ENCODE results near the gene RAMP3. TPM values are rescaled to one million over a fixed set of nuclear protein-coding genes. Genes with fewer than 3 reads are reported as not detected.

Gene RAMP3
- polyA plus RNA-seq, 1 donor (not counting 4 experiments of a cell fraction or from before 2014, with no cell fraction given), result not detected

- FAIRE-seq (no peak), DNase-seq (ENCODE audit: low read depth, low spot score) (no peak)
- H3K9ac ChIP-seq (ENCODE audit: control insufficient read depth, extremely low read depth, insufficient read depth, low read length), result no peak overlapping the region
- peaks cover 5% of the 10 kb centered on the region for H3K27me3 ChIP-seq (ENCODE audit: control insufficient read depth, extremely low read depth, insufficient read depth, low read length)
- no peaks in the 10 kb centered on the region for H3K79me2 ChIP-seq (ENCODE audit: control insufficient read depth, insufficient read depth, low read length)
- no peaks in the 10 kb centered on the region for H3K4me1 ChIP-seq (ENCODE audit: control insufficient read depth, extremely low read depth, insufficient read depth, low read length)
- no peaks in the 10 kb centered on the region for H3K9me3 ChIP-seq (ENCODE audit: control insufficient read depth, low read depth, low read length)
- H3K36me3 ChIP-seq (ENCODE audit: control insufficient read depth in 2 of 2, extremely low read depth in 1 of 2, insufficient read depth in 2 of 2, low read length in 2 of 2), result no peaks in the 10 kb centered on the region
- dilution Hi-C loops (cut with MboI; ENCODE audit: extremely low pct_ligation_motif_present, low sequenced_read_pairs), result no loop called here
- TF ChIP-seq CTCF (optimal IDR thresholded peaks at IDR 0.05 in 1 of 3, IDR thresholded peaks at IDR 0.05 in 1 of 3, conservative IDR thresholded peaks at IDR 0.05 in 1 of 3; ENCODE audit: extremely low read depth in 1 of 3, insufficient read depth in 2 of 3, low read length in 3 of 3), result no peak
- TF ChIP-seq EZH2 (IDR thresholded peaks at IDR 0.05; ENCODE audit: low read length), result no peak
- no peak overlapping the region for H3K27ac ChIP-seq (ENCODE audit: control insufficient read depth, insufficient read depth, low read length)
- H4K20me1 ChIP-seq (ENCODE audit: control insufficient read depth, extremely low read depth, insufficient read depth, low read length), result no peaks in the 10 kb centered on the region
- no peaks in the 10 kb centered on the region for H3K9me1 ChIP-seq (ENCODE audit: control insufficient read depth, extremely low read depth, insufficient read depth, low read length)
- H2AFZ ChIP-seq (ENCODE audit: control insufficient read depth, low read length), result no peak overlapping the region
- no peak overlapping the region for H3K4me2 ChIP-seq (ENCODE audit: control insufficient read depth, extremely low read depth, insufficient read depth, low read depth, low read length)
- H3K4me3 ChIP-seq (ENCODE audit: control insufficient read depth in 2 of 3, extremely low read depth in 1 of 3, insufficient read depth in 2 of 3, low read depth in 1 of 3, low read length in 3 of 3), result no peak overlapping the region
Observed at GRCh38 chr7:45133352-45133751, 24.2 kb upstream of the RAMP3 start.

DNA sequence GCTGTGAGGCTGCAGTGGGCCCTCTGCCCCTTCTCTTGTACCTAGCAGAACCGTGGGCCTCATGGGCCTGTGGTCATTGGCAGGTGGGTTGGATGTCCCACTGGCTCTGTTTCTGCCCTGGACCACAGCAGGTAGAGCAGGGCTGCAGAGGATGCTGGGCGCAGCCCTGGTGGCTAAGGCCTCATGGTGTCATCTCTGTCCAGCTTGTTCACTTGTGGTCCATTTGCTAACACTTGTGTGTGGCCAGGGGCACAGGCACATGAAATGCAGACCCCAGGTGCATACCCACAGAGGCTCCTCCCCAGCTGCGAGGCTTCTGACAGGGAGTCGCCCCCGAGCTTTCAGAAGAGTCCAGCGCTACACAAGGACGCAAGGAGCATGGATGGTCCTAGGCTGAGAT is 23.7 kb upstream of the RAMP3 start:
- H3K4me2 ChIP-seq (ENCODE audit: control insufficient read depth, extremely low read depth, insufficient read depth, low read depth, low read length), result no peak overlapping the region
- H4K20me1 ChIP-seq (ENCODE audit: control insufficient read depth, extremely low read depth, insufficient read depth, low read length), result no peaks in the 10 kb centered on the region
- DNase-seq (ENCODE audit: low read depth, low spot score) (no peak), FAIRE-seq (no peak)
- H3K36me3 ChIP-seq (ENCODE audit: control insufficient read depth in 2 of 2, extremely low read depth in 1 of 2, insufficient read depth in 2 of 2, low read length in 2 of 2), result no peaks in the 10 kb centered on the region
- H3K4me1 ChIP-seq (ENCODE audit: control insufficient read depth, extremely low read depth, insufficient read depth, low read length), result no peaks in the 10 kb centered on the region
- H3K9me1 ChIP-seq (ENCODE audit: control insufficient read depth, extremely low read depth, insufficient read depth, low read length), result no peaks in the 10 kb centered on the region
- dilution Hi-C loops (cut with MboI; ENCODE audit: extremely low pct_ligation_motif_present, low sequenced_read_pairs), result no loop called here
- no peak overlapping the region for H3K9ac ChIP-seq (ENCODE audit: control insufficient read depth, extremely low read depth, insufficient read depth, low read length)
- no peak overlapping the region for H3K27ac ChIP-seq (ENCODE audit: control insufficient read depth, insufficient read depth, low read length)
- peaks cover 5% of the 10 kb centered on the region for H3K27me3 ChIP-seq (ENCODE audit: control insufficient read depth, extremely low read depth, insufficient read depth, low read length)
- no peaks in the 10 kb centered on the region for H3K9me3 ChIP-seq (ENCODE audit: control insufficient read depth, low read depth, low read length)
- no peaks in the 10 kb centered on the region for H3K79me2 ChIP-seq (ENCODE audit: control insufficient read depth, insufficient read depth, low read length)
- no peak overlapping the region for H3K4me3 ChIP-seq (ENCODE audit: control insufficient read depth in 2 of 3, extremely low read depth in 1 of 3, insufficient read depth in 2 of 3, low read depth in 1 of 3, low read length in 3 of 3)
- no peak overlapping the region for H2AFZ ChIP-seq (ENCODE audit: control insufficient read depth, low read length)
- TF ChIP-seq EZH2 (IDR thresholded peaks at IDR 0.05; ENCODE audit: low read length), result no peak
- no peak for TF ChIP-seq CTCF (optimal IDR thresholded peaks at IDR 0.05 in 1 of 3, IDR thresholded peaks at IDR 0.05 in 1 of 3, conservative IDR thresholded peaks at IDR 0.05 in 1 of 3; ENCODE audit: extremely low read depth in 1 of 3, insufficient read depth in 2 of 3, low read length in 3 of 3)

All from keratinocyte (primary cell).